ENCODE measurements around the gene STON2. TPM values are rescaled to one million over a fixed set of nuclear protein-coding genes. Genes with fewer than 3 reads are reported as not detected.

The STON2 gene
- total and polyA plus RNA-seq, 12 donors: 0.33 to 14.5 (median 5.7) TPM

GRCh38 chr14:81277096-81277495 lies 123.0 kb downstream of the STON2 start:
- Histone ChIP-seq H3K4me1 (peaks cover 0 to 40% (median 7%) of the 10 kb centered on the region in 9 donors), H3K36me3 (no peaks in the 10 kb centered on the region), H3K27ac (peak overlapping the region in 3 of 10 donors; percentile 65 to 75 (median 68)), H3K27me3 (peaks cover 0 to 7% (median 0%) of the 10 kb centered on the region in 7 donors), H3K9me3 (no peaks in the 10 kb centered on the region), H3K4me3 (no peak overlapping the region)
- TF ChIP-seq, protein P1, sequence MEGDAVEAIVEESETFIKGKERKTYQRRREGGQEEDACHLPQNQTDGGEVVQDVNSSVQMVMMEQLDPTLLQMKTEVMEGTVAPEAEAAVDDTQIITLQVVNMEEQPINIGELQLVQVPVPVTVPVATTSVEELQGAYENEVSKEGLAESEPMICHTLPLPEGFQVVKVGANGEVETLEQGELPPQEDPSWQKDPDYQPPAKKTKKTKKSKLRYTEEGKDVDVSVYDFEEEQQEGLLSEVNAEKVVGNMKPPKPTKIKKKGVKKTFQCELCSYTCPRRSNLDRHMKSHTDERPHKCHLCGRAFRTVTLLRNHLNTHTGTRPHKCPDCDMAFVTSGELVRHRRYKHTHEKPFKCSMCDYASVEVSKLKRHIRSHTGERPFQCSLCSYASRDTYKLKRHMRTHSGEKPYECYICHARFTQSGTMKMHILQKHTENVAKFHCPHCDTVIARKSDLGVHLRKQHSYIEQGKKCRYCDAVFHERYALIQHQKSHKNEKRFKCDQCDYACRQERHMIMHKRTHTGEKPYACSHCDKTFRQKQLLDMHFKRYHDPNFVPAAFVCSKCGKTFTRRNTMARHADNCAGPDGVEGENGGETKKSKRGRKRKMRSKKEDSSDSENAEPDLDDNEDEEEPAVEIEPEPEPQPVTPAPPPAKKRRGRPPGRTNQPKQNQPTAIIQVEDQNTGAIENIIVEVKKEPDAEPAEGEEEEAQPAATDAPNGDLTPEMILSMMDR (IDR thresholded peaks at IDR 0.05): no peak
- 86 to 90% methylated on average over 12 of the region's 12 CpGs for WGBS, 2 donors
- intact Hi-C loops (cut with DNase I): no loop called here
- DNase-seq (no peak), ATAC-seq (no peak)

DNA sequence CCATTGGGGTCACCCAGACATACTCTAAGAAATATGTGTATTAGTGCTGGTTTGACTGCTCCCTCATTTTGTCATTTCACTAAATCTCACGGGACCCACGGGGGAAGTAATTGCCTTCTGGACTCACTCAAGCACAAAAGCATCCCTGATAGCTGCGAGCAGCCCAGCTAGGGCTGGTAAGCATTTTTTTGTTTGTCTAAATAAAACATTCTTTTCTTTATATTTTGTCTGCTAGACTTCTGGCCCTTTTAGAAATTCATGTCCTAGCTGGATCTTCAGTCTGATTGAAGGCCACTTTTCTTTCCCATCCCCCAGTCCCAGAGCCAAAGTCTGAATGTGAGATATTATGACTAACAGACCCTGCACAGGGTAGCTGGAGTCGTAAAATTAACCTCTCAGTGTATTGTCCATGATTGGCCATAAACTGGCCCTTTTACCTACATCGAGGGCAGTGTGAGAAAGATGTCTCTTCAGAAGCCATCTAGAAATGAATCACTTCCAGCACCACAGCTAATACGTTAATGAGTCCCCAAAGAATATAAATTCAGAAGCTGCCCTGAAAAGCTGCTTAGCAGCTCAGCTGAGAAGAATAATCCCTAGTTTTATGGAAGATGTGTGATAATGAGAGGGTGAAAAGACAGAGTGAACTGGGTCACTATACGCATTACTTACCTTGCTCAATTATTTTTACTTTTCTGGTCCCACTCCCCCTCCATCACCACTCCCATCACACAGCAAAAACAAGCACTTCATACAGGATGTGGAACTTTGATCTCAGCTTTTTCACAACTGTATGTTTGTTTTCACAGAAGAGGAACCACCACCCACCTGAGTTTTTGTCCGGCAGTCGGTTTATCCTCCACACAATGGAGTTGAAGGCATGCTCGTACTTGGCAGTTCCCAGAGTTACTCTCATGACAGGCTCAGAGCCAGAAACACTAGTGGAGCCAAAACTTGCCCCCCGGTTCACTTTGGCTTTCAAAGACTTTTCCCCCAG lies 123.8 kb downstream of the STON2 start:
- peak in 3 of 8 donors; percentile 31 to 48 (median 47) for ATAC-seq
- H3K4me3 ChIP-seq: peak overlapping the region in 2 of 10 donors; percentile 4 to 21

DNA sequence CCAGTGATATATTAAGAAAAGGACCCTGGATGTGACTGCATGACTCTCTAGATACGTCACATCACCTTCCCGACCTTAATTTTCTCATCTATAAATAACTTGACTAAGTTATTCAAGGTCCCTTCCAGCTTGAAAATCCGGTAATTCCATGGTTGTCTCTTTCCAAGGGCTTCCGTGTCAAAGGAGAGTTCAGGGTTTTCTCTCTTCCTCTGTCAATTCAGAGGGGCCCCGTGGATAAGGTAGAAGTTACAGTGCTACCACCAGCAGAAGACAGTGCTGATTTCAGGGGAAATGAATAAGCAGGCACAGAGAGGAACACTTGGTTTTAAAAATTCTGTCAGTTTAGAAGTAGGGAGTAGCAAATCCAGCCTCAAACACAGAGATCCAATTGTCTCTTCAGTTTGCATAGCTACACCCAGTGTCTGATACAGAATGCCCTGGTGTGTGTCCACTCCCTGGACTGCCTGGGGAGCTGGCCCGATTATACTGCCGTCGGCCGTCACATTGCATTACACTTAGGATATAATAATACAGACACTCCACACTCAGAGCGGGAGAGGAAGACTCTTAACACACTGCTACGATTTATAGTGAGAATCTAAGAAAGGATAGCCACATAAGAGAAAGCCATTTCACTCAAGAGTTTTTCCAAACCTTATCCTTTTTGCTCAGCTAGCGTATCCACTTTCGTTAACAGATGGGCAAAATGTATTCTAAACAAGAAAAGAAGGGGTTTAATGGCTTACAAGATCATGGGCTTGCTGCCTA lies 124.6 kb downstream of the STON2 start:
- Histone ChIP-seq H3K4me1 (peaks cover 0 to 40% (median 7%) of the 10 kb centered on the region in 9 donors), H3K4me3 (peak overlapping the region in 3 of 10 donors; percentile 4 to 21 (median 8)), H3K27me3 (peaks cover 0 to 7% (median 0%) of the 10 kb centered on the region in 7 donors), H3K36me3 (no peaks in the 10 kb centered on the region), H3K9me3 (no peaks in the 10 kb centered on the region), H3K27ac (peak overlapping the region in 9 of 10 donors; percentile 15 to 75 (median 53))
- intact Hi-C loops (cut with DNase I): no loop called here
- ATAC-seq: peak in 7 of 8 donors; percentile 59 to 87 (median 65)
- TF ChIP-seq, protein P1 (IDR thresholded peaks at IDR 0.05): no peak
- 50 to 65% methylated on average over 13 of the region's 13 CpGs for WGBS, 2 donors
- peak in 1 of 2 donors; percentile 26 for DNase-seq

More for the DNA sequence above, 123.8 kb downstream of the STON2 start:
- Histone ChIP-seq H3K27me3 (peaks cover 0 to 7% (median 0%) of the 10 kb centered on the region in 7 donors), H3K4me1 (peaks cover 0 to 40% (median 7%) of the 10 kb centered on the region in 9 donors), H3K27ac (peak overlapping the region in 9 of 10 donors; percentile 15 to 75 (median 53)), H3K36me3 (no peaks in the 10 kb centered on the region), H3K9me3 (no peaks in the 10 kb centered on the region)
- TF ChIP-seq, protein P1 (IDR thresholded peaks at IDR 0.05): no peak
- intact Hi-C loops (cut with DNase I): no loop called here
- no peak for DNase-seq
- WGBS, 2 donors: 48 to 52% methylated on average over 11 of the region's 11 CpGs
